Activated CD8-positive, alpha-beta memory T cell treated with anti-CD3 and anti-CD28 coated beads for 36 hours (primary cell): ENCODE data around the gene SLC39A2. TPM values are rescaled to one million over a fixed set of nuclear protein-coding genes. Genes with fewer than 3 reads are reported as not detected.

Experiments
- CTCF ChIA-PET: fragments of 350-600 bp; sonication (Branson Sonifier 250); formaldehyde crosslinking; loops from one replicate; lab custom pipeline; 2021; ENCODE audit warnings: antibody characterized with exemption; lab: Charles Lee
- POLR2A ChIA-PET: fragments of 350-600 bp; sonication (Branson Sonifier 250); formaldehyde crosslinking; loops from one replicate; lab custom pipeline; 2021; ENCODE audit warnings: antibody characterized with exemption; lab: Charles Lee
- total RNA-seq, 2 experiments: library from RNA; stranded (reverse); gene quantifications; one replicate each; pipeline ENCODE4 v1.2.3, GENCODE V29; 2021

SLC39A2 gene
- total RNA-seq, 2 experiments from 2014 or later = 0.34 TPM; not detected in 1

GRCh38 chr14:21019366-21019765, 20.3 kb downstream of the SLC39A2 start:
- ChIA-PET CTCF (interaction anchor here (1.4 to 3.1 kb wide), 2 partner anchors 69 to 73 kb away, joined by 4 to 14 read pairs; no protein-coding TSS in a partner anchor), POLR2A (no interaction called here)

- CTCF ChIA-PET = interaction anchor here (1.0 to 3.1 kb wide), 3 partner anchors 8 to 85 kb away, joined by 3 to 14 read pairs (median 3); no protein-coding TSS in a partner anchor
- POLR2A ChIA-PET = no interaction called here
These were observed 22.0 kb downstream of the SLC39A2 start for GRCh38 chr14:21020977-21021545.

- CTCF ChIA-PET = interaction anchor here (1.2 to 2.6 kb wide), 2 partner anchors 8 to 70 kb away, joined by 4 to 13 read pairs; no protein-coding TSS in a partner anchor
- POLR2A ChIA-PET = no interaction called here
These were observed 23.6 kb downstream of the SLC39A2 start for GRCh38 chr14:21022686-21023085.

- CTCF ChIA-PET = interaction anchor here (1.2 to 2.6 kb wide), 2 partner anchors 8 to 69 kb away, joined by 4 to 13 read pairs; no protein-coding TSS in a partner anchor
- POLR2A ChIA-PET = interaction anchor here (0.6 kb wide), 1 partner anchor 152 kb away, joined by 3 read pairs; no protein-coding TSS in a partner anchor
These were observed 24.1 kb downstream of the SLC39A2 start for GRCh38 chr14:21023174-21023573.

GRCh38 chr14:21023817-21024584, 24.9 kb downstream of the SLC39A2 start:
- POLR2A ChIA-PET = interaction anchor here (0.6 kb wide), 2 partner anchors 65 to 151 kb away, joined by 3 read pairs; no protein-coding TSS in a partner anchor
- CTCF ChIA-PET = interaction anchor here (1.2 to 2.6 kb wide), 3 partner anchors 9 to 79 kb away, joined by 3 to 13 read pairs (median 4); no protein-coding TSS in a partner anchor

GRCh38 chr14:21024585-21025370, 25.7 kb downstream of the SLC39A2 start, which contains the start of gene NDRG2:
Gene NDRG2, minus strand, starts transcription at chr14:21025061. Its CDS starts 1,746 bp downstream, at chr14:21023315.
- CTCF ChIA-PET = interaction anchor here (1.4 to 2.6 kb wide), 2 partner anchors 10 to 78 kb away, joined by 3 to 13 read pairs; no protein-coding TSS in a partner anchor
- POLR2A ChIA-PET = interaction anchor here (0.6 kb wide), 2 partner anchors 65 to 552 kb away, joined by 3 read pairs; no protein-coding TSS in a partner anchor

- CTCF ChIA-PET = interaction anchor here (0.7 to 1.4 kb wide), 6 partner anchors 9 to 77 kb away, joined by 3 to 4 read pairs (median 4); no protein-coding TSS in a partner anchor
These were observed 26.5 kb downstream of the SLC39A2 start for GRCh38 chr14:21025371-21026273.

GRCh38 chr14:21026274-21026987, 27.3 kb downstream of the SLC39A2 start:
- CTCF ChIA-PET = interaction anchor here (0.7 to 1.3 kb wide), 5 partner anchors 10 to 66 kb away, joined by 3 to 4 read pairs (median 4); no protein-coding TSS in a partner anchor
- POLR2A ChIA-PET = no interaction called here

More at GRCh38 chr14:21025371-21026273, 26.5 kb downstream of the SLC39A2 start:
- POLR2A ChIA-PET = interaction anchor here (0.6 kb wide), 1 partner anchor 553 kb away, joined by 3 read pairs; no protein-coding TSS in a partner anchor

GRCh38 chr14:21026988-21027315, 27.9 kb downstream of the SLC39A2 start:
- ChIA-PET POLR2A (no interaction called here), CTCF (interaction anchor here (0.9 to 2.6 kb wide), 4 partner anchors 10 to 77 kb away, joined by 3 to 7 read pairs (median 4); no protein-coding TSS in a partner anchor)

- CTCF ChIA-PET = interaction anchor here (1.2 kb wide), 1 partner anchor 10 kb away, joined by 3 read pairs; no protein-coding TSS in a partner anchor
- POLR2A ChIA-PET = no interaction called here
These were observed 30.8 kb downstream of the SLC39A2 start, which contains the start of gene TPPP2 for GRCh38 chr14:21029917-21030316. Gene TPPP2, plus strand, starts transcription at chr14:21030217. Its CDS starts 365 bp downstream, at chr14:21030582.

GRCh38 chr14:21030531-21030930, 31.4 kb downstream of the SLC39A2 start:
- CTCF ChIA-PET = no interaction called here
- POLR2A ChIA-PET = interaction anchor here (0.6 kb wide), 1 partner anchor 349 kb away, joined by 3 read pairs; no protein-coding TSS in a partner anchor

- ChIA-PET CTCF (no interaction called here), POLR2A (no interaction called here)
These were observed 33.4 kb downstream of the SLC39A2 start for GRCh38 chr14:21032326-21033132.

- ChIA-PET CTCF (interaction anchor here (3.3 kb wide), 1 partner anchor 18 kb away, joined by 15 read pairs; no protein-coding TSS in a partner anchor), POLR2A (no interaction called here)
These were observed 34.1 kb downstream of the SLC39A2 start for GRCh38 chr14:21033133-21033698.

GRCh38 chr14:21034707-21035106, 35.6 kb downstream of the SLC39A2 start, which contains the start of gene RNASE13:
Gene RNASE13, minus strand, starts transcription at chr14:21034807. Its CDS starts 519 bp downstream, at chr14:21034288.
- CTCF ChIA-PET = interaction anchor here (3.3 kb wide), 1 partner anchor 20 kb away, joined by 15 read pairs; no protein-coding TSS in a partner anchor
- POLR2A ChIA-PET = no interaction called here

GRCh38 chr14:21036751-21037150, 37.7 kb downstream of the SLC39A2 start:
- CTCF ChIA-PET = interaction anchor here (1.5 kb wide), 1 partner anchor 56 kb away, joined by 5 read pairs; no protein-coding TSS in a partner anchor
- POLR2A ChIA-PET = no interaction called here
